ENCODE measurements around the gene MLPH. TPM values are rescaled to one million over a fixed set of nuclear protein-coding genes. Genes with fewer than 3 reads are reported as not detected.
"Not testable (repeated sequence)": the region's sequence is repeated elsewhere in the genome, so short reads cannot be mapped to it uniquely, and the experiment has no call there.

The MLPH gene
- total RNA-seq, 1 donor from 2014 or later, result 394 TPM

DNA sequence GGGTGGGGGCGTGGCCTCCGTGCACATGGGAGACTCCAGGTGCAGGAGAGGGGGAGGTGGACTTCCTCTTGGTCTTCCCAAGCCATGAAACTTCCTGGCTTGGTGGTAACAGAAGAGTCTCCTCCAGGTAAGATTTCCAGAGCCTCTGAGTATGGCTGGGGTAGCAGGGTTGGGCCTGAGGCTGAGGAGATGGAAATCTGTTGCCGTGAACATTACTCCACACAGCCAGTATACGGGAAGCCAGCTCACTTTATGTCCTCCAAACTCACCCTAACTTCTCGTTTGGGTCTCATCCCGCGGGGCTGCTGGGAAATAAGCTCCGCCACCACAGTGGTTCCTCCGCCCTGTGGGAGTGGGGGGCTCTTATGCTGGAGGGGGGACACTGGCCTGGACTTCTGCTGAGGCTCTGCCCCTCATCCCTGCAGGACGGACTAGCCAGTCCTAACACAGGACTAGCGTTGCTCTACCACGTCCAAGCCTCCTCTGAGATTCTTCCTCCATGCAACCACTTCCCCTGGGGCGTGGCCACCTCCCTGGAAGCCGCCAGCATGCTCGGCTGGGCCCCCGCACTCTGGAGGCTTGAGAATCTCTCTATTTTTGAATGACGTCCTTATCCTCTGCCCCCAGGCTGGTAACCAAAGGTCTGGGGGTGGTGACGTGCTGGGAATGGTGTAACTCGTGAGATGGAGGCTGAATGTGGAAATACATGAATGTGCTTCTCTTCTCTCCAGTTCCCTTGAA, 104.3 kb downstream of the MLPH start:
- no peaks in the 10 kb centered on the region for H3K27me3 ChIP-seq (ENCODE audit: low read depth)
- H3K9me3 ChIP-seq, result no peaks in the 10 kb centered on the region
- ATAC-seq (peak; percentile 30 to 46), DNase-seq (peak; percentile 78)
- H3K4me1 ChIP-seq, result peaks cover 35% of the 10 kb centered on the region
- no peak for TF ChIP-seq CTCF (IDR thresholded peaks at IDR 0.05)
- H3K27ac ChIP-seq, result peak overlapping the region; percentile 76
- H3K36me3 ChIP-seq, result no peaks in the 10 kb centered on the region
- peak overlapping the region; percentile 42 for H3K4me3 ChIP-seq
- intact Hi-C loops (cut with DNase I), result no loop called here

DNA sequence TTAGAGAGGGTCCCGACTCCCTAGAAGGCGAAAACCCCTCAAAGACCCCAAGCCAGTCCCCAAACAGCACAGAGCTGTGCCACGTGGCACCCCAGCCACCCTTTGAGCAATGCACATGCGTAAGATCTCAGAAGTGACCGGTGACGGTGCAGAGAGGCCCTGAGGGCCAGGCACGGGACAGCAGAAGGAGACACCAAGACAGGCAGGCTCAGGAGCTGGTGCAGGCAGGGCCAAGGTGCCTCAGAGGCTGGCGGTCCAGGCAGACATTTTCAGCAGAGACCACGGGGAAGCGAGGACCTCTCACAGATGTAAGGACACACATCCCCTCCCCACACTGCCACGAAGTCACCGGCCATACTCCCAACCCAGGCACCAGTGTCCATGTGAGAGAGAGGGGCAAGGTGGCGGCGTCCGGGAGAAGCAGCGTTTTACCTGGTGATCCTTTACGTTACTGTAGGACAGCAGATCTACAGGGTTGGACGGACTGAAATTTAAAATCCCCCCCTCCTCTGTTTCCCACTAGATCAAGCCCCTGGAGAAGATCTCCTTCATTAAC, 105.5 kb downstream of the MLPH start:
- Histone ChIP-seq H3K4me1 (peaks cover 35% of the 10 kb centered on the region), H3K27ac (no peak overlapping the region), H3K27me3 (ENCODE audit: low read depth) (no peaks in the 10 kb centered on the region), H3K36me3 (no peaks in the 10 kb centered on the region), H3K9me3 (no peaks in the 10 kb centered on the region), H3K4me3 (no peak overlapping the region)
- intact Hi-C loops (cut with DNase I), result no loop called here
- TF ChIP-seq CTCF (IDR thresholded peaks at IDR 0.05), result no peak
- DNase-seq, result no peak
- ATAC-seq, result no peak

GRCh38 chr2:237593036-237593435, 106.0 kb downstream of the MLPH start:
- peaks cover 35% of the 10 kb centered on the region for H3K4me1 ChIP-seq
- H3K27ac ChIP-seq, result no peak overlapping the region
- H3K9me3 ChIP-seq, result no peaks in the 10 kb centered on the region
- DNase-seq, result no peak
- intact Hi-C loops (cut with DNase I), result no loop called here
- ATAC-seq, result no peak
- no peaks in the 10 kb centered on the region for H3K27me3 ChIP-seq (ENCODE audit: low read depth)
- no peaks in the 10 kb centered on the region for H3K36me3 ChIP-seq
- TF ChIP-seq CTCF (IDR thresholded peaks at IDR 0.05), result no peak
- no peak overlapping the region for H3K4me3 ChIP-seq

- peaks cover 35% of the 10 kb centered on the region for H3K4me1 ChIP-seq
Observed at GRCh38 chr2:237593596-237594320, 106.7 kb downstream of the MLPH start.

DNA sequence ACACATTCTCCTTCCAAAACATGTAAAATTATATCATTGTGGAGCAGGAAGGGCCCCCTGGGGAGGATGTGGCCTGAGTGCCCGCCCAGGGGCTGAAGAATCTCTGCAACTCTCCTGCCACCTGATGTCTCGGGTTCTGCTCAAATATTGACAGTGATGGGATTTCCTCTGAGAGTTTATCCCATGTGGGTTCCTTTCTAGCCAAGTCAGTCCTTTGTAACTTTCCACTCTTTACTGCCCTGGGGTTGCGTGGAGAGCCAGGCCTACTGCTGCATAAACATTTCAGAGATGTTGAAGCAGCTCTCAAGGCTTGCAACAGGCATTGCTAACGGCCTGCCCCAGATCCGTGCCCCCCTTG, 107.4 kb downstream of the MLPH start:
- Histone ChIP-seq H3K9me3 (no peaks in the 10 kb centered on the region), H3K4me3 (no peak overlapping the region), H3K27ac (peak overlapping the region; percentile 75), H3K27me3 (ENCODE audit: low read depth) (no peaks in the 10 kb centered on the region), H3K36me3 (no peaks in the 10 kb centered on the region), H3K4me1 (peaks cover 34% of the 10 kb centered on the region)
- DNase-seq, result no peak
- peak; percentile 22 to 42 for ATAC-seq
- no peak for TF ChIP-seq CTCF (IDR thresholded peaks at IDR 0.05)
- intact Hi-C loops (cut with DNase I), result no loop called here

More at GRCh38 chr2:237593596-237594320, 106.7 kb downstream of the MLPH start:
- Histone ChIP-seq H3K27ac (peak overlapping the region; percentile 75), H3K36me3 (no peaks in the 10 kb centered on the region), H3K9me3 (no peaks in the 10 kb centered on the region), H3K4me3 (no peak overlapping the region), H3K27me3 (ENCODE audit: low read depth) (no peaks in the 10 kb centered on the region)
- intact Hi-C loops (cut with DNase I), result no loop called here
- ATAC-seq (no peak), DNase-seq (no peak)
- TF ChIP-seq CTCF (IDR thresholded peaks at IDR 0.05), result no peak

DNA sequence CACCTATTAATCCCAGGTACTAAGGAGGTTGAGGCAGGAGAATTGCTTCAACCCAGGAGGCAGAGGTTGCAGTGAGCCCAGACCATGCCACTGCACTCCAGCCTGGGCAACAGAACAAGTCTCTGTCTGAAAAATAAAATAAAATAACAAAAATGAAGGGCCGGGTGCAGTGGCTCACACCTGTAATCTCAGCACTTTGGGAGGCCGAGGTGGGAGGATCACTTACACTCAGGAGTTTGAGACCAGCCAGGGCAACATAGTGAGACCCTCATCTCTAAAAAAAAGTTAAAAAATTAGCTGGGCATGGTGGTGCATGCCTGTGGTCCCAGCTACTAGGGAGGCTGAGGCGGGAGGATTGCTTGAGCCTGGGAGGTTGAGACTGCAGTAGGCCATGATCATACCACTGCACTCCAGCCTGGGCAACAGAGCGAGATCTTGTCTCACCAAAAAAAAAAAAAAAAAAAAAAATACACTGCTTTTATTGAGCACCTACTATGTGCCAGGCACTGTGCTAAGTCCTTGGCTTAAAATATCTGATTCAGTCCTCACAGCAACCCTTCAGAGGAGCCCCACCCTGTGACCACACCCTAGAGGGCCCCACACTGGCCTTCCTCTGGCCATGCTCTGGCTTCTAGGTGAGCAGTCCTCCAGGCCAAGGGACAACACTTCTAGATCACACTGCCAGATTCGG, 108.9 kb downstream of the MLPH start:
- ATAC-seq; H3K36me3 ChIP-seq; H3K27ac ChIP-seq; intact Hi-C loops (cut with DNase I); H3K27me3 ChIP-seq (ENCODE audit: low read depth); DNase-seq; H3K9me3 ChIP-seq; H3K4me3 ChIP-seq: not testable (repeated sequence)
- peaks cover 37% of the 10 kb centered on the region for H3K4me1 ChIP-seq

All from lower lobe of right lung (tissue), 2 donors.